ENCODE data around the gene BRICD5.

BRICD5 gene

DNA sequence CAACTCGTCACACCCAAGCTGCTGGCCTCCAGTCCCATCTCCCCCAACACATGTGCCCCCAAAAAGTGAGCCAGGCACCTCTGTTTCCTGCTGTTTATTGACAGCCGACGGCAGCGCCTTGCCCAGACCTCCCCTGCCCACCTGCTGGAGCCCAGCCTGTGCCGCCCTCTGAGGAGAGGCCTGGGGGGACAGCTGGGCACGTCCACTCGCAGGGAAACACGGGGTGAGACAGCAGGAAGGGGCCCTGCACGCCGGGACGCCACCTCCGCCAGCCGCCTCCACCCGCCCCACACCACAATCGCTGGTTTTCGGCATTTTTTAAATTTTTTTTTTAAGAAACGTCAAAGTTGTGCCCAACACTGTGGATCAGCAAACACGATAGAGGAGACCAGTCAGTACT lies 33.6 kb downstream of the BRICD5 start:
- no peak overlapping the region for H3K4me3 Mint-ChIP-seq
- no peaks in the 10 kb centered on the region for H3K4me1 Mint-ChIP-seq (ENCODE audit: low read depth)
- no peaks in the 10 kb centered on the region for H3K9me3 Mint-ChIP-seq (ENCODE audit: low read depth)
- H3K27ac Mint-ChIP-seq = no peak overlapping the region
- H3K27me3 Mint-ChIP-seq = no peaks in the 10 kb centered on the region
- no peaks in the 10 kb centered on the region for H3K36me3 Mint-ChIP-seq

GRCh38 chr16:2176047-2176446 lies 34.6 kb downstream of the BRICD5 start:
- Mint-ChIP-seq H3K27ac (no peak overlapping the region), H3K27me3 (no peaks in the 10 kb centered on the region), H3K36me3 (no peaks in the 10 kb centered on the region), H3K4me3 (no peak overlapping the region), H3K4me1 (ENCODE audit: low read depth) (no peaks in the 10 kb centered on the region), H3K9me3 (ENCODE audit: low read depth) (no peaks in the 10 kb centered on the region)

DNA sequence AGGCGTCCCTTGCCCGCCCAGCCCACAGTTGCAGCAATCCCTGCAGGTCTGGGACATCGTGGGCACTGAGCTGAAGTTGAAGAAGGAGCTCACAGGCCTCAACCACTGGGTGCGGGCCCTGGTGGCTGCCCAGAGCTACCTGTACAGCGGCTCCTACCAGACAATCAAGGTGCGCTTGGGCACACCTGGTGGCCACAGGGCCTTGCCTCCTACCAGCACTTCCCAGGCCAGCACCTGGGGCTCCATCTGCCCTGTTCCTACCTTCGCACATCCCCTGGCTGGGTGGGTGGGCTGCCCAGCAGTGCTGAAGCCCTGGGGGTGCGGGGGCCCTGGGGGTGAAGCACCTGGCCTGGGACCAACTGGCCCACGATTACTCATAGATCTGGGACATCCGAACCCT lies 35.2 kb downstream of the BRICD5 start:
- Mint-ChIP-seq H3K4me3 (no peak overlapping the region), H3K36me3 (no peaks in the 10 kb centered on the region), H3K27ac (no peak overlapping the region), H3K9me3 (ENCODE audit: low read depth) (no peaks in the 10 kb centered on the region), H3K27me3 (no peaks in the 10 kb centered on the region), H3K4me1 (ENCODE audit: low read depth) (no peaks in the 10 kb centered on the region)

- Mint-ChIP-seq H3K36me3 (no peaks in the 10 kb centered on the region), H3K27ac (no peak overlapping the region), H3K27me3 (no peaks in the 10 kb centered on the region), H3K4me1 (ENCODE audit: low read depth) (no peaks in the 10 kb centered on the region), H3K4me3 (no peak overlapping the region), H3K9me3 (ENCODE audit: low read depth) (no peaks in the 10 kb centered on the region)
Measured at GRCh38 chr16:2174396-2175131, 36.1 kb downstream of the BRICD5 start.

DNA sequence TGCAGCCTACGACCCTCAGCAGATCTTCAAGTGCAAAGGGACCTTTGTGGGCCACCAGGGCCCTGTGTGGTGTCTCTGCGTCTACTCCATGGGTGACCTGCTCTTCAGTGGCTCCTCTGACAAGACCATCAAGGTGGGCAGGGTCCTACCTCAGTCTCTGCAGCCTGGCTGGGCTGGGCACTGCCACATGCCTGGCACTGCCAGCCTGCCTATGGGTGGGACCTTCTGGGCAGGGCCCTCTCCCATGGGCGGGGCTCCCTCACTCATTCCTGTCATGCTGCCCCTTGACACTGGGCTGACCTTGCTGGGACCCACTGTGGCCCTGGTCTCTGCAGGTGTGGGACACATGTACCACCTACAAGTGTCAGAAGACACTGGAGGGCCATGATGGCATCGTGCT lies 36.7 kb downstream of the BRICD5 start:
- H3K9me3 Mint-ChIP-seq (ENCODE audit: low read depth) = no peaks in the 10 kb centered on the region
- H3K27ac Mint-ChIP-seq = no peak overlapping the region
- H3K36me3 Mint-ChIP-seq = no peaks in the 10 kb centered on the region
- no peaks in the 10 kb centered on the region for H3K27me3 Mint-ChIP-seq
- H3K4me1 Mint-ChIP-seq (ENCODE audit: low read depth) = no peaks in the 10 kb centered on the region
- no peak overlapping the region for H3K4me3 Mint-ChIP-seq

- Mint-ChIP-seq H3K9me3 (ENCODE audit: low read depth) (no peaks in the 10 kb centered on the region), H3K36me3 (no peaks in the 10 kb centered on the region), H3K4me1 (ENCODE audit: low read depth) (no peaks in the 10 kb centered on the region), H3K4me3 (no peak overlapping the region), H3K27me3 (no peaks in the 10 kb centered on the region), H3K27ac (no peak overlapping the region)
Measured at GRCh38 chr16:2173366-2173765, 37.3 kb downstream of the BRICD5 start.

GRCh38 chr16:2172688-2173335 lies 37.9 kb downstream of the BRICD5 start:
- Mint-ChIP-seq H3K36me3 (no peaks in the 10 kb centered on the region), H3K27me3 (no peaks in the 10 kb centered on the region), H3K4me1 (ENCODE audit: low read depth) (no peaks in the 10 kb centered on the region), H3K9me3 (ENCODE audit: low read depth) (no peaks in the 10 kb centered on the region), H3K27ac (no peak overlapping the region), H3K4me3 (no peak overlapping the region)

- no peak overlapping the region for H3K27ac Mint-ChIP-seq
- H3K36me3 Mint-ChIP-seq = no peaks in the 10 kb centered on the region
- no peaks in the 10 kb centered on the region for H3K27me3 Mint-ChIP-seq
- H3K4me1 Mint-ChIP-seq (ENCODE audit: low read depth) = no peaks in the 10 kb centered on the region
- H3K4me3 Mint-ChIP-seq = no peak overlapping the region
- H3K9me3 Mint-ChIP-seq (ENCODE audit: low read depth) = no peaks in the 10 kb centered on the region
Measured at GRCh38 chr16:2171601-2172178, 39.0 kb downstream of the BRICD5 start.

DNA sequence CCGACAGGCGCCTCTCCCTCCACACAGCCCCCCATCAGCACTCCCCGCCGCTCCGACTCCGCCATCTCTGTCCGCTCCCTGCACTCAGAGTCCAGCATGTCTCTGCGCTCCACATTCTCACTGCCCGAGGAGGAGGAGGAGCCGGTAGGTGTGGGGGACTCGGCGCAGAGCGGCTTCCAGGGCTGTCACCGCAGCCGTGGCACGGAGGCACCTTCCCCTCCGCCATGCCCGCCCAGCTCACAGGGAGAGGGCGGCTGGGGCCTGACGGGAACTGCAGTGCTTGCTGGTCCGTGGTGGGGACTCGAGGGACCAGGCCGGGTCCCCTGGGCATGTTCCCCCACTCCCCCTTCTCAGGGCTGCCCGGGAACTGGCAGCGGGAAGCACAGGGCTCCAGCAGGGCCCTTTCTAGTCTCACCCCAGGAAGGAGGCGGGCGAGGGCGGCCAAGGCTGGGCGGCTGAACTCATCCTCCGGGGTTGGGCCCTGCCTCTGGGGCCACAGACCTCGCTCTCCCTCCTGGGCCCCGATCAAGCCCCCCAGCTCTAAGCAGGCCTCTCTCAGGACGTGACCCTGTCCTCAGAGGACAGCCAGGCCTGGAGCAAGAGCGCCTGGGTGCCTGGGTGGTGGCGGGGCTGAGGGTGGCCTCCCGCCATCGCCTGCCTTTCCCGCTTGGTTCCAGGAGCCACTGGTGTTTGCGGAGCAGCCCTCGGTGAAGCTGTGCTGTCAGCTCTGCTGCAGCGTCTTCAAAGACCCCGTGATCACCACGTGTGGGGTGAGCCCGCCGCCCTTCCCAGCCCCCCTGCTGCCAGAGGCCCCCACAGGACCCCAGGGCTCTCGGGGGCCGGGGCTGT lies 39.9 kb downstream of the BRICD5 start:
- H3K4me3 Mint-ChIP-seq = no peak overlapping the region

DNA sequence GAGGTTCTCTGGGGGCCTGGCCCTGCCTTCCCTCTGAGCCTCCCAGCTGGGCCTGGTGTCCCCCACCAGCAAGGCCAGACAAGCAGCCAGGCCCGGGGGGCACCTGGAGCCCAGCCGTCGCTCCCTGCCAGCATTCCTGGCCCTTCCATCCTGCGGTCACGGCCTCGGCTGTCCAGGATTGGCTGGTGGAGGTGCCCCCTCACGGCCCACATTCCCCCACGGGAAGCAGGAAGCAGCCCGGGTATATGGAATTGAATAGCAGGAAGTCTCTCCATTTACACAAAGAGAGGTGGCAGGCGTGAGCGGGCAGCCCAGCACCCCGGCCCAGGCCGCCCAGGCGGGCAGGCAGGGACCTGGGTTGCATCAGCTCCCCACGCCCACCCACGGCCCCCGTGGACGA lies 40.6 kb downstream of the BRICD5 start:
- H3K4me3 Mint-ChIP-seq = no peak overlapping the region
- no peaks in the 10 kb centered on the region for H3K27me3 Mint-ChIP-seq
- no peaks in the 10 kb centered on the region for H3K36me3 Mint-ChIP-seq
- no peaks in the 10 kb centered on the region for H3K9me3 Mint-ChIP-seq (ENCODE audit: low read depth)
- no peak overlapping the region for H3K27ac Mint-ChIP-seq
- H3K4me1 Mint-ChIP-seq (ENCODE audit: low read depth) = no peaks in the 10 kb centered on the region

More for the DNA sequence above, 39.9 kb downstream of the BRICD5 start:
- Mint-ChIP-seq H3K36me3 (no peaks in the 10 kb centered on the region), H3K9me3 (ENCODE audit: low read depth) (no peaks in the 10 kb centered on the region), H3K27ac (no peak overlapping the region), H3K4me1 (ENCODE audit: low read depth) (no peaks in the 10 kb centered on the region), H3K27me3 (no peaks in the 10 kb centered on the region)

DNA sequence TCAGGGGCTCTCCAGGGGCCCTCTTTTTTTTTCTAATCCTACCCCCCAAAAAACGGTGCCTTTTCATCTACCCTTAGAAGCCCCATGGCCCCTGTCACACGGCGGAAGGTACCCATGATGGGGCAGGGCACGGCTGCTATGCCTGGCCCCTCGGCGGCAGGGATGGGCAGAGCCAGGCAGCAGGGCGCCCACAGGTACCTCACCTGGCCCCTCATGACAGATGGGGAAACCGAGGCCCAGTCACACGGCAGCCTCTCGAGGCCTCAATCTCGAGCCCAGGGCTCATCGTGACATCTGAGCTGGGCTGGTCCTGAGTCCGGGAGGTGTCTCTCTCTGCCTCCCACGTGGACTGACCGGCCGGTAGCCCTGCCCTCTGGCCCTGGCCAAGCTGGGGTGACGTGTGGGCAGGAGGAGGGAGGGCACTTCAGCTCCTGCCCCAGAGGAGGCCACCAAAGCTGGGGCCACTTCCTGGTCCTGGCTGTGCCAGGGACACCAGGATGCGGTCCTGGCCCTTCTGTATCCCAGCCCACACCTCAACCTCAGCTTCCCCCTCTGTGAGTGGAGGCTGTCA lies 43.5 kb downstream of the BRICD5 start:
- H3K4me3 Mint-ChIP-seq = no peak overlapping the region
- no peaks in the 10 kb centered on the region for H3K4me1 Mint-ChIP-seq (ENCODE audit: low read depth)
- no peaks in the 10 kb centered on the region for H3K27me3 Mint-ChIP-seq
- H3K27ac Mint-ChIP-seq = no peak overlapping the region
- no peaks in the 10 kb centered on the region for H3K9me3 Mint-ChIP-seq (ENCODE audit: low read depth)
- no peaks in the 10 kb centered on the region for H3K36me3 Mint-ChIP-seq

DNA sequence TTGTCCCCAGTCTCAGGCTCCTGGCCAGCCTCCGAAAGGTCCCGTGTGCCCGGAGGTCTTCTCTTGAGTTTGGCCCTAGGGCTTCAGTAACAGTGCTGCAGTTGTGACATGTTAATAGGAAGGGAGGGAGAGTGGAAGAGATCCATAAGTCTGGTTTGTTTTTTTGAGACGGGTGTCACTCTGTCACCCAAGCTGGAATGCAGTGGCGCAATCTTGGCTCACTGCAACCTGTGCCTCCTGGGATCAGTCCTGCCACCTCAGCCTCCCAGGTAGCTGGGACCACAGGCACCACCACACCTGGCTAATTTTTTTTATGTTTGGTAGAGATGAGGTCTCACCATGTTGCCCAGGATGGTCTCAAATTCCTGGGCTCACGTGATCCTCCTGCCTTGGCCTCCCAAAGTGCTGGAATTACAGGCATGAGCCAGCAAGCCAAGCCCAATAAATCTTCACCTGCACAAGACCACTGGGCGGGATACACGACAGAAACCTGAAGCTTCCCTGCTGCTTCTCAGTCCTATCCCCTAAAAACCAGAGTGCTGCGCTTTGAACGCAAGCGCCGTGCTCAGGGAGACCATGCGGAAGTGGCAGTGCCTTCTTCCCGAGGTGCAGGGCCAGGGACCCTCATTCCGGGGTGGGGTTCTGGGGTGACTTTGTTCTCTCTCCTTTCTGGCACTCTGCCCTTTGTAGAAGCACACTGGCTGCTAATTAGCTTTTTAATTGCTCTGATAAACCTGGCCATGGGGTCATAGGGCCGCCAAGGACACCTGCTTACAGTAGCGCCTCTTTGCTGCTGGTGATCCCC lies 44.2 kb downstream of the BRICD5 start:
- H3K27ac Mint-ChIP-seq = no peak overlapping the region

GRCh38 chr16:2165861-2166260 lies 44.8 kb downstream of the BRICD5 start:
- Mint-ChIP-seq H3K4me3 (no peak overlapping the region), H3K27ac (no peak overlapping the region), H3K36me3 (no peaks in the 10 kb centered on the region), H3K27me3 (no peaks in the 10 kb centered on the region), H3K9me3 (ENCODE audit: low read depth) (no peaks in the 10 kb centered on the region), H3K4me1 (ENCODE audit: low read depth) (no peaks in the 10 kb centered on the region)

More for the DNA sequence above, 44.2 kb downstream of the BRICD5 start:
- Mint-ChIP-seq H3K36me3 (no peaks in the 10 kb centered on the region), H3K4me1 (ENCODE audit: low read depth) (no peaks in the 10 kb centered on the region), H3K9me3 (ENCODE audit: low read depth) (no peaks in the 10 kb centered on the region), H3K27me3 (no peaks in the 10 kb centered on the region), H3K4me3 (no peak overlapping the region)

DNA sequence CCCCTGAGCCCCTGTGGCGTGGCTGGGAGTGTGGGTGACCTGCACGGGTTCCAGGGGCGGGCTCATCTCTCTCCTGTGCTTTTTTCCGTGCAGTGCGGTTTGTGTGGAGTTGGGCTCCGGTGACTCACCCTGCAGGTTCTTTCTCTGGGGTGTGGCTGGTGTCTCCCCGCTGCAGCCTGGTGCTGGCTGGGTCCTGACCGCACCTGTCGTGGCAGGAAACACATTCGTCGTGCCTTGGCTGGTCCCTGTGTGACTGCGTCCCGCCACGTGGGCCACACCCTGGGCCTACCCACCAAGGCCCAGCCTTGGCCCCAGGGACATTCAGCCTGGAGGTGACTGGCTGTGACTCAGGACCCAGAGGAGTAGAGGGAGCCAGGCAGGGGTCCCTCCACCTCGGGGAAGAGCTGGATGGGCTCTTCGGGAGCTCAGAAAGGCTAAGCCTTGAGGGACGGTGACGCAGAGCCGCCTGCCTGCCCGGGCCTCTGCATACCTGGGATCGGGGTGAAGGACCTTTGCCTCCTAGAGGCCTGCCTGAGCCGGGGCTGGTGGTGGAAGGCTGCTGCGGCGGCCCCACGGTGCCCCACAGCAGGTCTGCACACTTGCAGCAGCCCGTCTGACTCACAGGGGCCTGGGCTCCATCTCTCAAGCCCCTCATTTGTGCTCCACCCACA lies 47.3 kb downstream of the BRICD5 start:
- Mint-ChIP-seq H3K36me3 (no peaks in the 10 kb centered on the region), H3K4me1 (ENCODE audit: low read depth) (peaks cover 3% of the 10 kb centered on the region), H3K9me3 (ENCODE audit: low read depth) (no peaks in the 10 kb centered on the region), H3K4me3 (no peak overlapping the region), H3K27ac (no peak overlapping the region), H3K27me3 (no peaks in the 10 kb centered on the region)

All from activated naive CD8-positive, alpha-beta T cell (primary cell).